ENCODE data around the gene SLC2A2.
"Not testable (repeated sequence)": the region's sequence is repeated elsewhere in the genome, so short reads cannot be mapped to it uniquely, and the experiment has no call there.

DNA sequence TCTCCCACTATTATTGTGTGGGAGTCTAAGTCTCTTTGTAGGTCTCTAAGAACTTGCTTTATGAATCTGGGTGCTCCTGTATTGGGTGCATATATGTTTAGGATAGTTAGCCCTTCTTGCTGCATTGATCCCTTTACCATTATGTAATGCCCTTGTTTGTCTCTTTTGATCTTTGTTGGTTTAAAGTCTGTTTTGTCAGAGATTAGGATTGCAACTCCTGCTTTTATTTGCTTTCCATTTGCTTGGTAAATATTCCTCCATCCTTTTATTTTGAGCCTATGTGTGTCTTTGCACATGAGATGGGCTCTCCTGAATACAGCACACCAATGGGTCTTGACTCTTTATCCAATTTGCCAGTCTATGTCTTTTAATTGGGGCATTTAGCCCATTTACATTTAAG, 53.6 kb downstream of the SLC2A2 start:
- TF ChIP-seq, protein P1, sequence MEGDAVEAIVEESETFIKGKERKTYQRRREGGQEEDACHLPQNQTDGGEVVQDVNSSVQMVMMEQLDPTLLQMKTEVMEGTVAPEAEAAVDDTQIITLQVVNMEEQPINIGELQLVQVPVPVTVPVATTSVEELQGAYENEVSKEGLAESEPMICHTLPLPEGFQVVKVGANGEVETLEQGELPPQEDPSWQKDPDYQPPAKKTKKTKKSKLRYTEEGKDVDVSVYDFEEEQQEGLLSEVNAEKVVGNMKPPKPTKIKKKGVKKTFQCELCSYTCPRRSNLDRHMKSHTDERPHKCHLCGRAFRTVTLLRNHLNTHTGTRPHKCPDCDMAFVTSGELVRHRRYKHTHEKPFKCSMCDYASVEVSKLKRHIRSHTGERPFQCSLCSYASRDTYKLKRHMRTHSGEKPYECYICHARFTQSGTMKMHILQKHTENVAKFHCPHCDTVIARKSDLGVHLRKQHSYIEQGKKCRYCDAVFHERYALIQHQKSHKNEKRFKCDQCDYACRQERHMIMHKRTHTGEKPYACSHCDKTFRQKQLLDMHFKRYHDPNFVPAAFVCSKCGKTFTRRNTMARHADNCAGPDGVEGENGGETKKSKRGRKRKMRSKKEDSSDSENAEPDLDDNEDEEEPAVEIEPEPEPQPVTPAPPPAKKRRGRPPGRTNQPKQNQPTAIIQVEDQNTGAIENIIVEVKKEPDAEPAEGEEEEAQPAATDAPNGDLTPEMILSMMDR (IDR thresholded peaks at IDR 0.05; ENCODE audit: poor library complexity): not testable (repeated sequence)
- TF ChIP-seq EZH2phosphoT487 (IDR thresholded peaks at IDR 0.05; ENCODE audit: low read depth, severe bottlenecking, unreplicated experiment); EZH2 (IDR thresholded peaks at IDR 0.05; ENCODE audit: borderline replicate concordance): not testable (repeated sequence)
